IMR-90 (cell line): Measurements from ENCODE around the gene ISCU. TPM values are rescaled to one million over a fixed set of nuclear protein-coding genes. Genes with fewer than 3 reads are reported as not detected.

ENCODE experiments used
- ATAC-seq: fragments of 200-7000 bp; cut with Tn5 transposase; 2 replicates; pipeline ENCODE4 v1.9.1; 2020; ENCODE audit warnings: low read depth, mild to moderate bottlenecking, moderate library complexity
- BruUV-seq: library from RNA; stranded (reverse); fragments of 400-500 nt; replicated peaks from 2 replicates; lab custom pipeline; 2021; lab: Mats Ljungman, UMichigan
- CTCF ChIA-PET: fragments of 300-600 bp; formaldehyde crosslinking; extraction: SDS; loops from one replicate; lab custom pipeline; 2021; ENCODE audit warnings: antibody characterized with exemption; lab: Yijun Ruan, JAX
- POLR2A ChIA-PET: fragments of 300-600 bp; sonication (Branson Sonifier 250); formaldehyde crosslinking; loops from one replicate; lab custom pipeline; 2022; ENCODE audit warnings: antibody characterized with exemption; ENCODE audit not compliant: unreplicated experiment; lab: Charles Lee
- DNase-seq: peaks from one replicate; pipeline ENCODE4 v3.0.0; 2013
- H2AFZ ChIP-seq: replicated peaks from 2 replicates; pipeline ENCODE3; 2013; ENCODE audit warnings: low read length, mild to moderate bottlenecking; ENCODE audit not compliant: poor library complexity
- H2AK5ac ChIP-seq: 2 replicates; pipeline ENCODE4 v1.6.1; 2013; ENCODE audit warnings: low read depth, low read length, inconsistent platforms
- H2AK9ac ChIP-seq: replicated peaks from 2 replicates; pipeline ENCODE3; 2013; ENCODE audit warnings: mild to moderate bottlenecking, low read depth, low read length, moderate library complexity; ENCODE audit not compliant: poor library complexity
- H2BK120ac ChIP-seq: 2 replicates; pipeline ENCODE4 v1.6.1; 2013; ENCODE audit warnings: low read depth, low read length, inconsistent platforms
- H2BK15ac ChIP-seq: 3 replicates; pipeline ENCODE4 v1.6.1; 2013; ENCODE audit warnings: low read depth, low read length, inconsistent platforms
- H2BK20ac ChIP-seq: 2 replicates; pipeline ENCODE4 v1.6.1; 2013; ENCODE audit warnings: low read depth, mild to moderate bottlenecking, inconsistent platforms, low read length, moderate library complexity
- H2BK5ac ChIP-seq: 2 replicates; pipeline ENCODE4 v1.6.1; 2013; ENCODE audit warnings: mild to moderate bottlenecking, low read depth, low read length, inconsistent platforms; ENCODE audit not compliant: poor library complexity, severe bottlenecking
- H3K14ac ChIP-seq: replicated peaks from 2 replicates; pipeline ENCODE4 v1.6.1; 2013; ENCODE audit warnings: low read depth, low read length, inconsistent platforms
- H3K18ac ChIP-seq: 2 replicates; pipeline ENCODE4 v1.6.1; 2013; ENCODE audit warnings: low read depth, low read length, control low read depth
- H3K23ac ChIP-seq: 2 replicates; pipeline ENCODE4 v1.6.1; 2013; ENCODE audit warnings: low read depth, low read length, inconsistent platforms
- H3K27ac ChIP-seq: 2 replicates; pipeline ENCODE4 v1.5.1; 2013; ENCODE audit warnings: mild to moderate bottlenecking, control low read depth, low read length; ENCODE audit not compliant: insufficient read depth
- H3K27me3 ChIP-seq: 2 replicates; pipeline ENCODE4 v1.6.1; 2013; ENCODE audit warnings: low read length; ENCODE audit not compliant: control insufficient read depth, insufficient read depth
- H3K36me3 ChIP-seq: 2 replicates; pipeline ENCODE4 v1.6.1; 2013; ENCODE audit warnings: low read length, mixed read lengths; ENCODE audit not compliant: control insufficient read depth, insufficient read depth
- H3K4ac ChIP-seq: 2 replicates; pipeline ENCODE4 v1.6.1; 2013; ENCODE audit warnings: low read depth, low read length, inconsistent platforms
- H3K4me1 ChIP-seq: 2 replicates; pipeline ENCODE4 v1.6.1; 2013; ENCODE audit warnings: low read length, mixed read lengths; ENCODE audit not compliant: control insufficient read depth, insufficient read depth
- H3K4me2 ChIP-seq: 2 replicates; pipeline ENCODE4 v1.6.1; 2013; ENCODE audit warnings: low read depth, mild to moderate bottlenecking, control low read depth, low read length, moderate library complexity
- H3K4me3 ChIP-seq: 2 replicates; pipeline ENCODE4 v1.5.1; 2013; ENCODE audit warnings: low read depth, mild to moderate bottlenecking, control low read depth, low read length, moderate library complexity; ENCODE audit not compliant: insufficient read depth
- H3K56ac ChIP-seq: 2 replicates; pipeline ENCODE4 v1.6.1; 2013; ENCODE audit warnings: low read length, inconsistent platforms; ENCODE audit not compliant: insufficient read depth; ENCODE audit errors: extremely low read depth
- H3K79me1 ChIP-seq, 2 experiments: 2 replicates each; pipeline ENCODE4 v1.6.1; 2013; ENCODE audit warnings: low read length in 2 of 2, inconsistent platforms in 1 of 2, low read depth in 1 of 2
- H3K9ac ChIP-seq: 2 replicates; pipeline ENCODE4 v1.6.1; 2013; ENCODE audit warnings: low read depth, low read length, control low read depth
- H3K9me1 ChIP-seq: 2 replicates; pipeline ENCODE4 v1.6.1; 2013; ENCODE audit warnings: low read length, inconsistent platforms; ENCODE audit not compliant: insufficient read depth
- H3K9me3 ChIP-seq: 2 replicates; pipeline ENCODE4 v1.6.1; 2013; ENCODE audit warnings: low read length; ENCODE audit not compliant: control insufficient read depth, insufficient read depth
- H4K20me1 ChIP-seq: 2 replicates; pipeline ENCODE4 v1.6.1; 2013; ENCODE audit warnings: low read length, inconsistent platforms; ENCODE audit not compliant: insufficient read depth
- H4K5ac ChIP-seq: 2 replicates; pipeline ENCODE4 v1.6.1; 2013; ENCODE audit warnings: mild to moderate bottlenecking, low read depth, low read length, control low read depth
- H4K8ac ChIP-seq, 2 experiments: 2 replicates each; pipeline ENCODE4 v1.6.1; 2013; ENCODE audit warnings: low read depth in 2 of 2, low read length in 2 of 2, control low read depth in 1 of 2, inconsistent platforms in 1 of 2
- H4K91ac ChIP-seq: 2 replicates; pipeline ENCODE4 v1.6.1; 2013; ENCODE audit warnings: low read depth, low read length, inconsistent platforms; ENCODE audit not compliant: insufficient read depth
- CEBPB ChIP-seq: IDR thresholded peaks from 2 replicates; pipeline ENCODE4 v1.6.1; 2012; ENCODE audit warnings: low read depth, low read length, improper control_type of control experiment
- CHD1 ChIP-seq: IDR thresholded peaks from 2 replicates; pipeline ENCODE4 v1.6.1; 2012; ENCODE audit warnings: low read depth, low read length, improper control_type of control experiment
- CTCF ChIP-seq: conservative IDR thresholded peaks from 2 replicates; pipeline ENCODE4 v1.5.1; 2012; ENCODE audit warnings: mild to moderate bottlenecking, low read depth, low read length, improper control_type of control experiment
- ELK1 ChIP-seq: fragments of 150-350 bp; IDR thresholded peaks from 2 replicates; pipeline ENCODE4 v1.6.1; 2016; ENCODE audit warnings: low read depth, mild to moderate bottlenecking, low read length, moderate library complexity, borderline replicate concordance
- FOS ChIP-seq: fragments of 150-350 bp; IDR thresholded peaks from 2 replicates; pipeline ENCODE4 v1.6.1; 2016; ENCODE audit warnings: low read depth, low read length
- MAZ ChIP-seq: IDR thresholded peaks from 2 replicates; pipeline ENCODE4 v1.6.1; 2012; ENCODE audit warnings: low read depth, mild to moderate bottlenecking, low read length, improper control_type of control experiment, moderate library complexity, borderline replicate concordance
- MXI1 ChIP-seq: IDR thresholded peaks from 2 replicates; pipeline ENCODE4 v1.6.1; 2012; ENCODE audit warnings: low read depth, mild to moderate bottlenecking, low read length, moderate library complexity, borderline replicate concordance
- NFE2L2 ChIP-seq: fragments of 150-350 bp; IDR thresholded peaks from 2 replicates; pipeline ENCODE4 v1.6.1; 2016; ENCODE audit warnings: low read depth, mild to moderate bottlenecking, low read length
- POLR2A ChIP-seq: IDR thresholded peaks from 2 replicates; pipeline ENCODE4 v1.6.1; 2012; ENCODE audit warnings: mild to moderate bottlenecking, low read depth, low read length
- RAD21 ChIP-seq: IDR thresholded peaks from 2 replicates; pipeline ENCODE4 v1.6.1; 2012; ENCODE audit warnings: low read length, improper control_type of control experiment
- RCOR1 ChIP-seq: IDR thresholded peaks from 2 replicates; pipeline ENCODE4 v1.6.1; 2012; ENCODE audit warnings: mild to moderate bottlenecking, low read length, improper control_type of control experiment; ENCODE audit not compliant: insufficient replicate concordance
- RFX5 ChIP-seq: IDR thresholded peaks from 2 replicates; pipeline ENCODE4 v1.8.0; 2012; ENCODE audit warnings: low read depth, mild to moderate bottlenecking, low read length, moderate library complexity
- WGBS, 2 experiments: methylation state at CpG; one replicate each; pipeline versions ENCODE4 v1.1.5 to v1.1.7; 2013; ENCODE audit warnings: missing lambda C conversion rate in 2 of 2; ENCODE audit not compliant: insufficient read length in 1 of 2; ENCODE audit errors: extremely low coverage in 2 of 2; 5-methylcytosine and 5-hydroxymethylcytosine counted together
- dilution Hi-C: fragments of 300-500 bp; cut with HindIII; formaldehyde crosslinking; loops from one replicate; pipeline ENCODE4 v1.14.3; 2018; ENCODE audit warnings: low sequenced_read_pairs; ENCODE audit not compliant: unreplicated experiment
- in situ Hi-C: fragments of 300-500 bp; cut with MboI; formaldehyde crosslinking; loops from 3 replicates; pipeline ENCODE4 v1.14.3; 2019; ENCODE audit warnings: low sequenced_read_pairs, inconsistent platforms, mixed read lengths
- intact Hi-C: fragments of 100-400 bp; cut with micrococcal nuclease; formaldehyde crosslinking; loops from 2 replicates; pipeline ENCODE4 v1.10.0; 2022
- polyA plus RNA-seq, 3 experiments: library from polyadenylated mRNA; depleted of rRNA; stranded (reverse); fragments of >200 nt; gene quantifications; 2 replicates each; pipeline ENCODE4 v1.2.3, GENCODE V29; 2012; ENCODE audit warnings: low replicate concordance in 1 of 3
- total RNA-seq: library from RNA; depleted of rRNA; stranded (reverse); fragments of >200 nt; gene quantifications from 2 replicates; pipeline ENCODE4 v1.2.3, GENCODE V29; 2012

Gene ISCU
- total and polyA plus RNA-seq, 2 of the 4 experiments (the other 2 are of a cell fraction): 52.7 to 87.2 TPM

GRCh38 chr12:108565146-108565545 lies 2.8 kb downstream of the ISCU start:
- POLR2A ChIA-PET: no interaction called here
- no peak overlapping the region for H3K27ac ChIP-seq

More at GRCh38 chr12:108565146-108565545, 2.8 kb downstream of the ISCU start:
- H3K4ac ChIP-seq: no peak overlapping the region
- no peaks in the 10 kb centered on the region for H3K4me1 ChIP-seq
- H2BK5ac ChIP-seq: no peak overlapping the region
- no peak overlapping the region for H4K91ac ChIP-seq
- H3K9ac ChIP-seq: no peak overlapping the region
- H3K9me1 ChIP-seq: peaks cover 5% of the 10 kb centered on the region; the same call in 1 of the 2 replicates
- H3K36me3 ChIP-seq: peaks cover 38% of the 10 kb centered on the region
- no peak for DNase-seq
- no peak overlapping the region for H4K5ac ChIP-seq
- CTCF ChIA-PET: interaction anchor here (0.5 to 3.3 kb wide), 2 partner anchors 53 to 182 kb away, joined by 6 to 16 read pairs; no protein-coding TSS in a partner anchor
- no peak overlapping the region for H3K4me2 ChIP-seq
- no peak overlapping the region for H2BK15ac ChIP-seq
- no peak overlapping the region for H3K18ac ChIP-seq
- TF ChIP-seq CTCF (no peak), RCOR1 (no peak), CHD1 (no peak), CEBPB (no peak), MXI1 (no peak), RFX5 (no peak), NFE2L2 (no peak), ELK1 (no peak), FOS (no peak), POLR2A (no peak), RAD21 (no peak), MAZ (no peak)
- no peak overlapping the region for H4K8ac ChIP-seq
- no peak overlapping the region for H2AK9ac ChIP-seq
- no peak overlapping the region for H3K23ac ChIP-seq
- WGBS, 2 experiments: no CpG with 5 or more reads among the region's 3 CpGs
- H2BK120ac ChIP-seq: no peak overlapping the region
- no peak overlapping the region for H2BK20ac ChIP-seq
- H3K9me3 ChIP-seq: no peaks in the 10 kb centered on the region
- H3K56ac ChIP-seq: no peak overlapping the region
- H3K4me3 ChIP-seq: no peak overlapping the region
- intact Hi-C loops: no loop called here
- no peak overlapping the region for H3K14ac ChIP-seq
- H2AFZ ChIP-seq: no peak overlapping the region
- dilution Hi-C loops: no loop called here
- BruUV-seq: no TSS peak
- peaks cover 15 to 41% of the 10 kb centered on the region in 2 experiments for H3K79me1 ChIP-seq
- H2AK5ac ChIP-seq: no peak overlapping the region
- H4K20me1 ChIP-seq: peaks cover 7% of the 10 kb centered on the region; the same call in 1 of the 2 replicates
- no peaks in the 10 kb centered on the region for H3K27me3 ChIP-seq
- in situ Hi-C loops: loop anchor here (5.0 to 10.0 kb wide), 3 partner anchors 52 to 390 kb away; no protein-coding TSS in a partner anchor
- no peak for ATAC-seq
